ENCODE measurements around the gene OPN4.

DNA sequence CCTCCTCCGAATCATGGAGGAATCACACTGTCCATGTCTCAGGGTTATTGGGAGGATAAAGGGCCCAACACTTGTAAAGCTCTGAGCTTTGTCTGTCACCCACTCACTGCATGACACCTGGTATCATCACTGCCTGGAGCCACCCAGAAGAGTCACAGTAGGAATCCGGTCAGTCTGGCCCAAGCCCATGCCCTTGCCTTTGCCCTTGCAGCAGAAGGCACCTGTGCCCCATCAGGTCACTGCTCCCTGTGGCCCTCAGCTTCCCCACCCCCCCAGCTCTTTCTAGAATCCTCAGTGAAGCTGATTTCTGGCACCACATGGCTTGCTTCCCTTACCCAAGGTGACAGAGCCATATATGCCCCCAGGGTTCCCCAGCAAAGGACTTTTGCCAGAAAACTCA is 28.3 kb downstream of the OPN4 start:
- TF ChIP-seq, protein P1, sequence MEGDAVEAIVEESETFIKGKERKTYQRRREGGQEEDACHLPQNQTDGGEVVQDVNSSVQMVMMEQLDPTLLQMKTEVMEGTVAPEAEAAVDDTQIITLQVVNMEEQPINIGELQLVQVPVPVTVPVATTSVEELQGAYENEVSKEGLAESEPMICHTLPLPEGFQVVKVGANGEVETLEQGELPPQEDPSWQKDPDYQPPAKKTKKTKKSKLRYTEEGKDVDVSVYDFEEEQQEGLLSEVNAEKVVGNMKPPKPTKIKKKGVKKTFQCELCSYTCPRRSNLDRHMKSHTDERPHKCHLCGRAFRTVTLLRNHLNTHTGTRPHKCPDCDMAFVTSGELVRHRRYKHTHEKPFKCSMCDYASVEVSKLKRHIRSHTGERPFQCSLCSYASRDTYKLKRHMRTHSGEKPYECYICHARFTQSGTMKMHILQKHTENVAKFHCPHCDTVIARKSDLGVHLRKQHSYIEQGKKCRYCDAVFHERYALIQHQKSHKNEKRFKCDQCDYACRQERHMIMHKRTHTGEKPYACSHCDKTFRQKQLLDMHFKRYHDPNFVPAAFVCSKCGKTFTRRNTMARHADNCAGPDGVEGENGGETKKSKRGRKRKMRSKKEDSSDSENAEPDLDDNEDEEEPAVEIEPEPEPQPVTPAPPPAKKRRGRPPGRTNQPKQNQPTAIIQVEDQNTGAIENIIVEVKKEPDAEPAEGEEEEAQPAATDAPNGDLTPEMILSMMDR (IDR thresholded peaks at IDR 0.05), result no peak
- no peak for TF ChIP-seq POLR2A (IDR thresholded peaks at IDR 0.05)
